ENCODE data around the gene EIF4A2.
"Not testable (repeated sequence)": the region's sequence is repeated elsewhere in the genome, so short reads cannot be mapped to it uniquely, and the experiment has no call there.

EIF4A2 gene

DNA sequence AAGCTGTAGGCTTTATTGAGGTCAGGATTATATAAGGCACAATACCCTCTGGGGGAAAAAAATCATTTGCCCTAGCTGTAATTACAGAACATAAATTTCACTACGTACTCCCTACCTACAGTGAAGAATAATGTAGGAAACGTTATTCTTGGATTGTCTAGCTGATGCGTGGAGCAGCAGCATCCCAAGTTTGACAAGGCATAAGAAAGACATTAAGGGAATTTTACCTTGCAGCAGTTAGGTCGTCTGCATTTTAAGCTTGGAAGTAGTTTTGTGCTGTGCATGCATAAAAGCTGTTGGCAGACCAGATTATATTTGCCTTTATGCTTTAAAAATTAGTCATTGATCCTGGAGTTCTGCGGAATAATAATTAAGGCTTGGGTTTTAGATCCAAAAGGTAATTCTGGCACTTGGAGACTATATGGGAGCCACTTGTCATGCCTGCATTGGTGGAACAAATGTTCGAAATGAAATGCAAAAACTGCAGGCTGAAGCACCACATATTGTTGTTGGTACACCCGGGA lies 2.2 kb downstream of the EIF4A2 start:
- no peak for DNase-seq

DNA sequence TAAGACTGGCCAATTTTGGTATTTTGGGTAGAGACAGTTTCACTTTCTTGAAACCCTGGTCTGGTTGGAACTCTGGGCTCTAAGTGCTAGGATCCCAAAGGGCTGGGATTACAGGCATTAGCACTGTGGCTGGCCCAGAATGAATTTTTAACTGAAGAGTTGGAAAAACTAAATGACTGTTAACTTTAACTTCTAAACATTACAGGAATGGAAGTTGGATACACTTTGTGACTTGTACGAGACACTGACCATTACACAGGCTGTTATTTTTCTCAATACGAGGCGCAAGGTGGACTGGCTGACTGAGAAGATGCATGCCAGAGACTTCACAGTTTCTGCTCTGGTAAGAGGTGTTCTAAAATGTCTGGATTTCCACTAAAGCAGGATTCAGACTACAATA lies 3.5 kb downstream of the EIF4A2 start:
- DNase-seq, result no peak

DNA sequence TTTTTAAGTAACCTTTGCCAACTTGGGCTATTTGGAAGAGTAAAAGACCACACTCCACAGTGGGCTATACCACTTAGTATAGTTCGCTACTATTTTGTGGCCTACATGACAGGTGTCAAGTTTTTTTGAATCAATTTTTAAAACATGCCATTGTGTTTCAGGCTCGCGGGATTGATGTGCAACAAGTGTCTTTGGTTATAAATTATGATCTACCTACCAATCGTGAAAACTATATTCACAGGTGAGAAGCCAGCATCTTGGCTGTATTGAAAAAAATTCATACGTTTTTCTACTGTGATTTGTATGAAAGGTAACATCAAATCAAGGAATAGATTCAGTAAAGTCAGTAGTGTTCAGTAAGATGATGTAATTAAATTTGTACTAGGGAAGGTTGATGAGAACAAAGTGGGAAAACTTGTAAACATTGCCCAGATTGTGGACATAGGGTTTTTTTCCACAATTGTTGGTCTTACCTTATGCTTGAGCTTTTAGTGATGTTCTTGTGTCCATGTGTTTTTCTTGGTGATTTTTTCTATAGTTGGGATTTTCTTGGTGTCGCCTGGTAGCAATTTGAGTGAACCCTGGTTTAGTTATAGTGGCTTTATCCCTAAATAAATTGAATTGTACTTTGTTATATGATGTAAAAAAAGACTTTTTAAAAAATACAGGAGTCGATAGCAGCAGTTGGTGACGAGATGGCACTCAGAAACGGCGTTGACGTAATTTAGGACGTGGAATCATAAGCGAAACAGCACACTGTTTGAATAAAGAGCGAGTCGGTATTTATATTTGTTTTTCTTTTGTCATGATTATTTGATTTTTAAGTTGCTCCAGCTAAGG lies 4.5 kb downstream of the EIF4A2 start:
- peak in 1 of 2 experiments; percentile 18 for DNase-seq

GRCh38 chr3:186788482-186789370 lies 5.3 kb downstream of the EIF4A2 start:
- no peak for DNase-seq

DNA sequence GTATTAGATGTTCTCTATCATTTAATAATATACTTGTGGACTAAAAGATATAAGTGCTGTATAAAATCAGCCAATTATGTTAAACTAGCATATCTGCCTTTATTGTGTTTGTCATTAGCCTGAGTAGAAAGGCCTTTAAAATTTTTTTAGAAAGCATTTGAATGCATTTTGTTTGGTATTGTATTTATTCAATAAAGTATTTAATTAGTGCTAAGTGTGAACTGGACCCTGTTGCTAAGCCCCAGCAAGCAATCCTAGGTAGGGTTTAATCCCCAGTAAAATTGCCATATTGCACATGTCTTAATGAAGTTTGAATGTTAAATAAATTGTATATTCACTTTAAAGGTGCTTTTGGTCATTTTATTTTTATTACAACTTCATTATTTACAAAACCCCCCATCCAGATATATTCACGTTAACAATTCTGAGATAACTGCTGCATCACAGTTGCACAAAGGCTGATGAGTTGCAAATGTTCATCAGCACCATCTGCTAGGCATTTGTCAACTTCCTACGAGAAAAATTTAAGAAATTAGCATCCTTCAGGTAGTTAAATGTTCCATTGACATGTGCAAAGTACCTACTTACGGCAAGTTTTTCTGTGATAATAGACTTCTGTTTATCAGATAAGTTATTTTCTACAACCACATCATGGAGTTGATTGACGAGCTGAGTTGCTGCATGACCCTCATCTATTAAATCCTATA lies 6.3 kb downstream of the EIF4A2 start:
- DNase-seq, result peak; percentile 38 to 69

DNA sequence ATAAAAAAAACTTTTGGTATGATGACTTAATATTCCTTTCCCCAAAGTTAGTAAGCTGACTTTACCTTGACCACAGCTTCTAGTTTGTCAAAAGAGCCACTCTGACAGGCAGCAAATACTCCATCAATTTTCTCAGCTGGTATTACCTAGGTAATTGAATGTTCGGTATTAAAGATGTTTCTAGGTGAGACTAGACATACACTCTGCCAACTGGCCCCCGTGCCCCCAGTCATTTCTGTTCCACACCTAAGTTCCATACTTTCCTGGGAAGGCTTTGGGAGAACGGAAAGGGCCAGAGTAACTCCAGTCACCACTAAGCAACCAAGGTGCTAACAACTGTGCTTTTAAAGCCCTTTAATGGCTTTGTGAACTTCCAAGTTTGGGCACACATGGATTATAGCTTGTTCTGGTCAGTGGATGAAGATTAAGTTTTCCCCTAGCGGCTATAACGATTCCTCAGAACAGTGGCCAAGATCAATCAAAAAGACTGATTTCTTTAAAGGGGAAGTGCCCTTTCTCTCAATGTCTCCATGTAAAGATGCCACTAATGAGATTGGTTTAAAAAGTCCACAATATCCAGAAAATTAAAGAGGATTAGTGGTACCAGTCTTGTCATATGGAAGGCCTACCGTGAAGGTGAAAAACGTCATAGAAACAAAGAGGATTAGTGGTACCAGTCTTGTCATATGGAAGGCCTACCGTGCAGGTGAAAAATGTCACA lies 7.0 kb downstream of the EIF4A2 start:
- peak; percentile 58 to 72 for DNase-seq

- no peak for DNase-seq
Measured at GRCh38 chr3:186798239-186798874, 15.0 kb downstream of the EIF4A2 start.

GRCh38 chr3:186800285-186800684 lies 16.9 kb downstream of the EIF4A2 start:
- DNase-seq, result no peak

DNA sequence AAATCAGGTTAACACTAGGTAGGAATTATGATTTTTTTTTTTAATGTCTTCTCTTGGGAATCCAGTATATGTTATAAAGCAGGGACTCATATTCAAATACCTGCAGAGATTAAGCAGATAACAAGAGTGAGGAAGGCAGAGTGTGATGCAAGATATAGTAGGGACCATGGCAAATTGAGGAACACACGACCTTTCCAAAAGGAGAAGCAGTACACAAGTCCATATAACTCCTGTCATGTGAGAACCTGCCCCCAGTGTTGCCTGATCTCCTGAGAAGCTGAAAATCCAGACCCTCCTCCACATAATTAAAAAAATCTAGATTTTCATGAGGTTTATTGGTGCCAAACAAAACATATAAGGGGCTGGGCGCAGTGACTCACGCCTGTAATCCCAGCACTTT lies 19.3 kb downstream of the EIF4A2 start:
- no peak for DNase-seq

DNA sequence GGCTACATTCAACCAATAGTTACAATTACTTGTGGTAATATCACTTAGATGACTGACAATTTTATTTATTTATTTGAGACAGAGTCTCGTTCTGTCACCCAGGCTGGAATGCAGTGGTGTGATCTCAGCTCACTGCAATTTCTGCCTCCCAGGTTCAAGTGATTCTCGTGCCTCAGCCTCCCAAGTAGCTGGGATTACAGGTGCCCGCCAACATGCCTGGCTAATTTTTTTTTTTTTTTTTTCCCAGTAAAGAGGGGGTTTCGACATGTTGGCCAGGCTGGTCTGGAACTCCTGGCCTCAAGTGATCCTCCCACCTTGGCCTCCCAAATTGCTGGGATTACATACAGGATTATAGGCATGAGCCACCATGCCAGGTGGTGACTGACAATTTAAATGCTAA lies 20.1 kb downstream of the EIF4A2 start:
- not testable (repeated sequence) for DNase-seq

- peak; percentile 82 to 84 for DNase-seq
Measured at GRCh38 chr3:186806089-186807055, 23.0 kb downstream of the EIF4A2 start, which contains the start of gene RFC4. Gene RFC4, minus strand, starts transcription at chr3:186806482. Its CDS starts 1,769 bp downstream, at chr3:186804713.

DNA sequence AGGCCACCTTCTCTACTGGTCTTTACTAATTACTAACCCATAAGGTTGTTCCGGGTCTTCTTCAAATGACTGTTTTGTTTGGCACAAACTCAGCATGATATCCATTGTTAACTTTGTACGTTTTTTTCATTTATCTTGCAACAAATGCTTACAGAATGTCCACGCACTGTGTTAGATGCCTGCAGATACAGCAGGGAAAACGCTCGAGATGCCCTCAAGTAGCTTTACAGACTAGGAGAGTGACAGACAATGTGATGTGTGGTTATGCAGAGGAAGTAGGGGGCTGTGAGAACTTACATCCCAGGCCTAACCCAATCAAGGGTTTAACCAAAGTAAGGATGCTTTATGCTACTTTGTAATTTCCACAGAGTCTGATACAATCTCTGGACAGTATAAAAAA lies 23.9 kb downstream of the EIF4A2 start:
- DNase-seq, result peak; percentile 68 to 75

DNA sequence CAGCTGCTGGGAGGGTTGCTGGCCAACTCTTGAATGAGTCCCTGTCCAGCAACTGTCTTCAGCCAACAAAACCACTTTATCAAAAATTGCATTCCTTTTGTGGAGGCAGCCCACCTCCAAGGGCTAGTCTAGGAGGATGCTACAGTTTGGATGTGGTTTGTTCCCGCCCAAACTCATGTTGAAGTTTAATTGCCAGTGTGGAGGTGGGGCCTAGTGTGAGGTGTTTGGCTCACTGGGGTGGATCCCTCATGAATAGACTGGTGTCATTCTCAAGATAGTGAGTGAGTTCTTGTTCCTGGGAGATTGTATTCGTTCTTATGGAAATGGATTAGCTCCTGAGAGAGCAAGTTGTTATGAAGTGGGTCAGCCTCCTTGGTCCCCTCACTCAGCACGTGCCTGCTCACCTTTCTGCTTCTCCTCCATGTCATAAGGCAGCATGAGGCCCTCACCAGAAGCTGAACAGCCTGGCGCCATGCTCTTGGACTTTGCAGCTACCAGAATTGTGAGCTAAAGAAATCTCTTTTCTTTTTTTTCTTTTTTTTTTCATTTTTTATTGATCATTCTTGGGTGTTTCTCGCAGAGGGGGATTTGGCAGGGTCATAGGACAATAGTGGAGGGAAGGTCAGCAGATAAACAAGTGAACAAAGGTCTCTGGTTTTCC lies 27.1 kb downstream of the EIF4A2 start:
- no peak for DNase-seq

DNA sequence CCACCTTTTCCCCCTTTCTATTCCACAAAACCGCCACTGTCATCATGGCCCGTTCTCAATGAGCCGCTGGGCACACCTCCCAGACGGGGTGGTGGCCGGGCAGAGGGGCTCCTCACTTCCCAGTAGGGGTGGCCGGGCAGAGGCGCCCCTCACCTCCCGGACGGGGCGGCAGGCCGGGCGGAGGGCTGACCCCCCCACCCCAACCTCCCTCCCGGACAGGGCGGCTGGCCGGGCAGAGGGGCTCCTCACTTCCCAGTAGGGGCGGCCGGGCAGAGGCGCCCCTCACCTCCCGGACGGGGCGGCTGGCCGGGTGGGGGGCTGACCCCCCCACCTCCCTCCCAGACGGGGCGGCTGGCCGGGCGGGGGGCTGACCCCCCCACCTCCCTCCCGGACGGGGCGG lies 27.9 kb downstream of the EIF4A2 start:
- not testable (repeated sequence) for DNase-seq

DNA sequence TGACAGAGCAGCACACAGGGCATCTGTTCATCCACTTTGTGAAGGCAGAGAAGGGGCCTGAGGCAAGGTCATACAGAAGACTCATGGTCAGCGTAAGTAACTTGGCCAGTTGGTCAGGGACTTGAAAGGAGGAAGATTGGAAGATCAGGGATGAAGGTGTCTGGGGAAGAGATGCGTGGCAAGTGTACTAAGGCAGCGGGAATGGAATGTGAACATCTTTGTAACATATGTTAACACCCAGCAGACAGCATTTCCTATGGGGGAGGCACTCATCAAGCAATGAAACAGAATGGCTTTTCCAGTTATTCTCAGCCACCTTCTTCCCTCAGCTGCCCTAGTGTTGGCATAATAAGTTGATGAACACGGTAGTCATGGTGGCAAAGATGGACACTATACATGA lies 30.7 kb downstream of the EIF4A2 start:
- no peak for DNase-seq

DNA sequence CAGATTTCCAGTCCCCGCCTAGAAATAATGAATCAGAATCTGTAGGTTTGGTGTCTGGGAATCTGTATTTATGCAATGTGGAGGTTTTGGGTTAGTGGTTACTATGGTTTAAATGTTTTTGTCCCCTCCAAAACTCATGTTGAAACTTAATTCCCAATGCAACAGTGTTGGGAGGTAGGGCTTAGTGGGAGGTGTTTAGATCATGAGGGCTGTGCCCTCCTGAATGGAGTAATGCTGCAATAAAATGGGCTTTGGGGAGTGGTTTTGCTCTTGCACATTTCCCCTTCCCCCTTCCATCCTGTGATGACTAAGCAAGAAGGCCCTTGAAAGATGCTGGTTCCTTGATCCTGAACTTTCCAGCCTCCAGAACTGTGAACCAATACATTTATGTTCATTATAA lies 32.1 kb downstream of the EIF4A2 start:
- peak; percentile 49 to 73 for DNase-seq

DNA sequence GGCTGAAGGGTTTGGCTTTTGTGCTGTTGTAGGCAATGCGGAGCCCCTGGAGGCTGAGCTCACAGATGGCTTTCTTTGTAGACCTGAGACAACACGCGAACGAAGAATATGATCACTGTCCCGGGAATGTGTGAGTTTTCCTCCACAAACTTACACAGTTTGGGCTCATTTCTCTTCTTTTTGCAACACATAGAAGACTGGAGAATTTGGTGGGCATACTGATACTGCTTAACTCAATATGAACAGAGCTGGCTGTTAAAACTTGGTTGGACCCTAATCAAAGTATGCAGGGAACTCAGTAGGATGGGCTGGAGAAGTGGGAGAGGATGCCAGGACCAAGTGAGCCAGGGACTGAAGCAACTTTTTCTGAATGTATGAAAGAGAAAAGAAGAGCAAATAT lies 35.1 kb downstream of the EIF4A2 start:
- DNase-seq, result no peak

DNA sequence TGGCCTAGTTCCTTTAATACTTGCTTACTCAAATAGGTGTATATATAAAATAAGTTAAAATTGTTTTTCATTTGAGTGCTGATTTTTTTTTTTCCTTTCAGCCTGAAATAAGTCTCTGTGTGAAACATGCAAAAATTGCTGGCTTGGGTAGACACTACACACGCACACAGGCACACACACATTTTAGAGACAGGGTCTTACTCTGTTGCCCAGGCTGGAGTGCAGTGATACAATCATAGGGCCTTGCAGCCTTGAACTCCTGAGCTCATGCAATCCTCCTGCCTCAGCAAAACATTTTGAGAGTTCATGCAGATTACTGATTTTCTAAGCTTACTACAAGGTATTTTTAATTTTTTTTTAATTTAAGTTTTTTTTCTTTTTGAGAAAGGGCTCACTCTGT lies 35.6 kb downstream of the EIF4A2 start:
- no peak for DNase-seq

- DNase-seq, result peak; percentile 74 to 76
Measured at GRCh38 chr3:186821429-186822387, 38.3 kb downstream of the EIF4A2 start.

All from Kasumi-1 (cell line).